ENCODE measurements around the gene MCHR2.

DNA sequence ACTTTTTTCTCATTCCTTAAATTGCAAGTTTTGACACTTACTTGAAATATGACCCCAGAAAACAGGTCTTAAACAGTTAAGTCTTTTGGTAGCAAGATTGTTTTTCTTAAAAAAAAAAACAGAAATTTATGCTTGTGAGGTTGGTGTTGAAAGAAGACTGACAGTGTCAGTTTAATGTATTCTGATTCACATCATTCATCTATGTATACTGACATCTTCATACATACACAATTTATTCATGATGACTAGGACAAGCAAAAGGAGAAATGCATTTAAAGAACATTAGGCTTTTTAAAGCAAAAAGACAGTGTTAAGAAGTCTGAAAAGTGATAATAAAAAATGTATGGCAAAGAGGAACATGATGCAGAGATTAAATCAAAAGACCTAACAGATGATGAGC is 27.0 kb downstream of the MCHR2 start:
- TF ChIP-seq, protein P1, sequence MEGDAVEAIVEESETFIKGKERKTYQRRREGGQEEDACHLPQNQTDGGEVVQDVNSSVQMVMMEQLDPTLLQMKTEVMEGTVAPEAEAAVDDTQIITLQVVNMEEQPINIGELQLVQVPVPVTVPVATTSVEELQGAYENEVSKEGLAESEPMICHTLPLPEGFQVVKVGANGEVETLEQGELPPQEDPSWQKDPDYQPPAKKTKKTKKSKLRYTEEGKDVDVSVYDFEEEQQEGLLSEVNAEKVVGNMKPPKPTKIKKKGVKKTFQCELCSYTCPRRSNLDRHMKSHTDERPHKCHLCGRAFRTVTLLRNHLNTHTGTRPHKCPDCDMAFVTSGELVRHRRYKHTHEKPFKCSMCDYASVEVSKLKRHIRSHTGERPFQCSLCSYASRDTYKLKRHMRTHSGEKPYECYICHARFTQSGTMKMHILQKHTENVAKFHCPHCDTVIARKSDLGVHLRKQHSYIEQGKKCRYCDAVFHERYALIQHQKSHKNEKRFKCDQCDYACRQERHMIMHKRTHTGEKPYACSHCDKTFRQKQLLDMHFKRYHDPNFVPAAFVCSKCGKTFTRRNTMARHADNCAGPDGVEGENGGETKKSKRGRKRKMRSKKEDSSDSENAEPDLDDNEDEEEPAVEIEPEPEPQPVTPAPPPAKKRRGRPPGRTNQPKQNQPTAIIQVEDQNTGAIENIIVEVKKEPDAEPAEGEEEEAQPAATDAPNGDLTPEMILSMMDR (IDR thresholded peaks at IDR 0.05; ENCODE audit: low read depth, low read length, missing input control), result no peak
- TF ChIP-seq, protein P2, sequence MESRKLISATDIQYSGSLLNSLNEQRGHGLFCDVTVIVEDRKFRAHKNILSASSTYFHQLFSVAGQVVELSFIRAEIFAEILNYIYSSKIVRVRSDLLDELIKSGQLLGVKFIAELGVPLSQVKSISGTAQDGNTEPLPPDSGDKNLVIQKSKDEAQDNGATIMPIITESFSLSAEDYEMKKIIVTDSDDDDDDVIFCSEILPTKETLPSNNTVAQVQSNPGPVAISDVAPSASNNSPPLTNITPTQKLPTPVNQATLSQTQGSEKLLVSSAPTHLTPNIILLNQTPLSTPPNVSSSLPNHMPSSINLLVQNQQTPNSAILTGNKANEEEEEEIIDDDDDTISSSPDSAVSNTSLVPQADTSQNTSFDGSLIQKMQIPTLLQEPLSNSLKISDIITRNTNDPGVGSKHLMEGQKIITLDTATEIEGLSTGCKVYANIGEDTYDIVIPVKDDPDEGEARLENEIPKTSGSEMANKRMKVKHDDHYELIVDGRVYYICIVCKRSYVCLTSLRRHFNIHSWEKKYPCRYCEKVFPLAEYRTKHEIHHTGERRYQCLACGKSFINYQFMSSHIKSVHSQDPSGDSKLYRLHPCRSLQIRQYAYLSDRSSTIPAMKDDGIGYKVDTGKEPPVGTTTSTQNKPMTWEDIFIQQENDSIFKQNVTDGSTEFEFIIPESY (IDR thresholded peaks at IDR 0.05), result no peak
- TF ChIP-seq JUND (IDR thresholded peaks at IDR 0.05) (no peak), RAD21 (IDR thresholded peaks at IDR 0.05) (no peak), EGR1 (IDR thresholded peaks at IDR 0.05; ENCODE audit: low read depth in 2 of 2) (no peak), TAF1 (conservative IDR thresholded peaks at IDR 0.05) (no peak)
- TF ChIP-seq, protein P3, sequence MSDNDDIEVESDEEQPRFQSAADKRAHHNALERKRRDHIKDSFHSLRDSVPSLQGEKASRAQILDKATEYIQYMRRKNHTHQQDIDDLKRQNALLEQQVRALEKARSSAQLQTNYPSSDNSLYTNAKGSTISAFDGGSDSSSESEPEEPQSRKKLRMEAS (IDR thresholded peaks at IDR 0.05), result no peak
